NCI-H226 (cell line): ENCODE data around the gene RASAL2.
"Not testable (repeated sequence)": the region's sequence is repeated elsewhere in the genome, so short reads cannot be mapped to it uniquely, and the experiment has no call there.

Source experiments
- DNase-seq: peaks from one replicate; pipeline ENCODE4 v3.0.0-alpha.2; 2015

The RASAL2 gene

GRCh38 chr1:178120520-178121052, 26.7 kb downstream of the RASAL2 start:
- not testable (repeated sequence) for DNase-seq

DNA sequence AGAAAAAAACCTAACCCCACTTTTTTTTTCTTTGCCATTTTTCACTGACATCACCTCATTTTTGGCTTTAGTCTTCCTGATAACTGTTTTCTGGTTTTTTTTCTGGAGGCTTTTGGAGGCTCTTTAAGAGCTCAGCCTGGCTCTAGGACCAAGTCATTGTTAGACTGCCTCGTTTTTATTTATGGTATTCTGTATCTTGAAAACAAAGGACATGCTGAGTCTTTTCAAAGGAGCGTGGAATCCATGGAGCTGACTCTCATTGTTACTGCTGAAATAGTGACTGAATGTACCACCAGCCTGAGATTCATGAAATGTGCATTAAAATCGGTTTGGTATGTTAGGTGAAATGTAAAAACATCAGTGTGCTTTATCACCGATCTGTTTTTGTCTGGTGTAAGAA, 28.0 kb downstream of the RASAL2 start:
- no peak for DNase-seq

DNA sequence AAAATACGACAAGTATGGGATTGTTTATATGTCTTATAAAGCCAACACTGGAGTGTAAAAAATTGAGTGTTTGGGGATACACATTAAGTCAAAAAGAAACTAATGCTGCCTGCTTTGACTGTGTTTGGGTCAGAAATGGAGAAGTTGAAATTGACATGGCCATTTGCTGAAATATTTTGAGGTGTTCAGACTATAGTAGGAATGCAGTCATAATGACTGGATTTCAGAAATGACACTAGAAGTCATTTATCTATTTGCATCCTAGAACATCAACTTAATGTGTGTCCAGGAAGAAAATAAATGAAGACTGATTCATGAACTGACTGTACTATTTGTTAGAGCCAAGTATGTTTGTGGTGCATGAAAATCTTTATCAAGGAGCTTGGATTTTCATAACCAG, 28.4 kb downstream of the RASAL2 start:
- DNase-seq = no peak

DNA sequence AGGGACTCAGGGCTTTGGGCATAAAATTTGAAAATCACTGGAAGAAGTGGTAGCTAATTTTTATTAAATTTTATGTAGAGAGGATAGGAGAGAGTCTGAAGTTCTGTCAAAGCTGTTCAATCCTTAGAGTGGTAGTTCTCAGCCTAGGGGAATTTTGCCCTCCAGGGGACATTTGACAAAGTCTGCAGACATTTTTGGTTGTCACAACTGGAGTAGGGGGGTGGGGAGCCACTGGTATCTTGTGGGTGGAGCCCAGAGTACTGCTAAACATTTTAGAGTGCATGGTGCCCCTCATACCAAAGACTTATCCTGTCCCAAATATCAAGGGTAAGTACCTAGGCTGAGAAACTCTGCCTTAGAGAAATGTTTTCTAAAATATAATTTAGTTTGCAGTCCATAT, 30.2 kb downstream of the RASAL2 start:
- no peak for DNase-seq

- DNase-seq = no peak
These were observed 32.4 kb downstream of the RASAL2 start for GRCh38 chr1:178126261-178126660.

DNA sequence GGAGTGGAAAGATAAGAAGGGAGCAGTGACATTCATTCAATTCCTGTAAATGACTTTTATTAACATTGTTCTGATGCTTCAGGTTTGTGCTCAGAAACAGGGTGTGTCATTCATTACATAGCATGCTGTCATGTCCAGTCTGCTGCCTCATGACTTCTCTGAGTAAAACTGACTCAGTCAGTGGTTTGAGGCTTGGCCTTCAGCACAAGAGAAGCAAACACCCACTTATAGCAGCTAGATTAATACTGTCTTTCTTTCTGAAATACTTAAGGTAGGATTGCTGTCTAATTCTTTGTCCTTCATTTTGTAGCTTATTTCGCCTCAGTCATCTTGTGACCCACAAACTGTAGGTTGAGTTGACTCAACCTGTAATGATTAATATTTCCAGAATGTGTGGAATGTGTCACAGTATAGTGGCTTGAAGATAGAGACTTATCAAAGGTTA, 32.9 kb downstream of the RASAL2 start:
- peak; percentile 91 for DNase-seq

- DNase-seq = no peak
These were observed 33.7 kb downstream of the RASAL2 start for GRCh38 chr1:178127482-178128191.

DNA sequence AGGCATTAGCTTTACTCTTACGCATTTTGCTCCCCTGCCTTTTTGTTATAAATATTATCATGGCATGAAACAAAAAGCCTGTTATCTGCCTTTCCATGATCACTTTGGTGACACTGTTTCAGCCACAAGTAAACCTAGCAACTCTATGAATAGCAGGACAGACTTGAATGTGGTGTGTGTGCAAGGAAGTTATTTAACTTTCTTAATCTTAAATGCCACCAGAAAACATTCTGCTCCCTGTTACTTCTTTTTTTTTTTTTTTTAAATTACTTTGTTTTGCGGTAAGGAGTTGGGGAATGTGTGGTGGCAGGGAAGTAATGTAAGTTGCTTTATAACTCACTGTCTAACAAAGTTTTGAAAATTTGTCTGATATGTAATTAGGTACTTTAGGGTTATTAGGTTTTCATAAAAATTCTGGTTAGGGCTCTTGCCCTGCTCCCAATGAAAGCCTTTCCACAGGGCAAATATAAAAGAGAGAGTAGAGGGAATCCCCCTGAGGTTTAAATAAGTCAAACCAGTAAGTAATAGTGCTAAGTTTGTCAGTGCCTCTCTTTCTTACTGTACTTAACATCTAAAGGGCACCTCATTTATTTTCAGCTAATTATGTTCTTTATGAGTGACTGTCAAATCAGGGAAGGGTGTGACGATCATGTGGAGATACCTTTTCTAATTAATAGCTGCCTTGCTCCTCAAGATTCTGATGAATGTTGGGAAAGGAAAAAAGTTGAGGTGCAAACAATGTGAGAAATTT, 39.5 kb downstream of the RASAL2 start:
- DNase-seq = no peak

- DNase-seq = peak; percentile 96
These were observed 40.2 kb downstream of the RASAL2 start for GRCh38 chr1:178134061-178134460.

GRCh38 chr1:178137238-178137637, 43.3 kb downstream of the RASAL2 start:
- no peak for DNase-seq

GRCh38 chr1:178142806-178143205, 48.9 kb downstream of the RASAL2 start:
- DNase-seq = no peak

DNA sequence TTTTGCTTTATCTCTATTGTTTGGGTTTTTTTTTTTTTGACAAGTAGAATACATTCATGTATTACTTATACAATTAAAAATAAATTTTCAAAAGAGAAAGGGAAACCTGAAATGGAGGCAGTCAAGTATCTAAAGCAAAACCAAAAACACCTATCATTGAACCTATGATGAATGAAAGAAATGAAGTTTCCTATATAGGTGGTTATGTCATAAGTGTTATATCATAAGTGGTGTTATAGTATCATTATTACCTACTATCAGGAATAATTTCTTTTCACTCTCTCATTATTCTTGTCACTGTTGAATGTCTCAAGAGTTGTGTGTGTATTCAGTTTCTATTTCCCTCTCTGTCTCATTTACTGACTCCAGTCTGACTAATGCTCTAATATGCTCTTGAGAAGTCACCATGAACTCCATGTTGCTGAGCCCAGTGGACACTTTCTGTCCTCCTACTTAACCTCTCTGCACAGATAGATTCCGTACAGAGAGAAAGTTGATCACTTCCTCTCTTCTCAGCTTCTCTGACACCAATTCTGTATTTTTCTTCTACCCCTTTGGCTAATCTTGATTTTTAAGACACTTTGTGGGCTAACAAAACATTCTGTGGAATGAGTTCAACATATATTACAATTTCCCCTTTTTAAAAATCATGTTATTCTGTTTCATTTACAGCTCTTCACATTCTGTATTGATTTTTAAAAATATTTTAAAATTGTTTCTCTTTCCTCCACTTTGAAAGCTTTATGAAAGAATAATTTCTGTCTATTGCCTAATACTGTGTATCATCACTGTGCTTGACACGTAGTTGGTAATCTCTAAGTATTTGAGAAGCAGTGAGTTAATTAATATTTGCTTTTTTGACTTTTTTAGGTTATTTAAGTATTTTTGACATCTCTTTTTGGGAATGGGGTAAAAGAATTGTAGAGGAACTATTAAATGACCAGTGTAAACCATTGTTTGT, 50.1 kb downstream of the RASAL2 start:
- peak; percentile 15 for DNase-seq

- DNase-seq = no peak
These were observed 51.7 kb downstream of the RASAL2 start for GRCh38 chr1:178145605-178146004.

GRCh38 chr1:178146436-178146835, 52.5 kb downstream of the RASAL2 start:
- DNase-seq = no peak

GRCh38 chr1:178150610-178151009, 56.7 kb downstream of the RASAL2 start:
- DNase-seq = no peak

GRCh38 chr1:178151831-178152230, 57.9 kb downstream of the RASAL2 start:
- peak; percentile 50 for DNase-seq

GRCh38 chr1:178155481-178156255, 61.8 kb downstream of the RASAL2 start:
- DNase-seq = no peak

DNA sequence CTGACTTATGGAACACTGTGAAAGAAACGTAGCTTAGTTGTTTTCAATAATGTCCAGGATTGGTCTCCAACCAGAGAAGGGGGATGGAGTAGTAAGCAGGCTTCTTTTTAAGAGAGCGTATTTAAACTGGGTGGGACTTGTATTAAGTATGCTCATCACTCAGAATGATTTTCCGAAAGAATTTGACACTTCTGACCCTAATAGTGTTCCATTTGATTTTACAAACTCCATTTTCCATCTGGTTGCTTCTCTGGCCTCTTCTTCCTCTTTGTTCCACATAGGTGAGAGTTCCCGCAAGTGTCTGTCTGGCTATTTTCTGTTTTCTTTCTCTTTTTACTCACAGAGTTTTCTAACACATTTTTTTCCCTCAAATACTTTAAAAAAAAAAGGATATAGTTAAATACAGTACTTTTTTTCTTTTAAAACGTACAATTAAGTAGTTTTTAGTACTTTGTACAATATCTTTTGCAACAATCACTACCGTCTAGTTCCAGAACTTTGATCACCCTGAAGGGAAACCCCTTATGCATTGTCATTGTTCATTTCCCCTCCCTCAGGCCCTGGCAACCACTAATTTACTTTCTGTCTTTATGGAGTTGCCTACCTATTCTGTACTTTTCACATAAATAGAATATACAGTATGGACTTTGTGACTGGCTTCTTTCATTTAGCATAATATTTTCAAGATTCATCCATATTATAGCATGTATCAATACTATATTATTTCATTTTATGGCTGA, 67.0 kb downstream of the RASAL2 start:
- DNase-seq = no peak

DNA sequence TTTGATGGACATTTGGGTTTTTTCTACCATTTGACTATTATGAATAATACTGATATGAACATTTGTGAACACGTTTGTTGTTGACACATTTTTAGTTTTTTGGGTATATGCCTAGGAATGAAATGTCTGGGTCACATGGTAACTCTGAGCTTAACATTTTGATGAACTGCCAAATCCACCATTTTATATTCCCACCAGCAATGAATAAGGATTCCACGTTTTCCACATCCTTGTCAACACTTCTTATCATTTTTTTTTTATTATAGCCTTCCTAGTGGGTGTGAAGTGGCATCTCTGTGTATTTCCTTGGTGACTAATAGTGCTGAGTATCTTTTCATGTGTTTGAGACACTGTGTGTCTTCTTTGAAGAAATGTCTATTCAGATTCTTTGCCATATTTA, 67.6 kb downstream of the RASAL2 start:
- peak; percentile 74 for DNase-seq

DNA sequence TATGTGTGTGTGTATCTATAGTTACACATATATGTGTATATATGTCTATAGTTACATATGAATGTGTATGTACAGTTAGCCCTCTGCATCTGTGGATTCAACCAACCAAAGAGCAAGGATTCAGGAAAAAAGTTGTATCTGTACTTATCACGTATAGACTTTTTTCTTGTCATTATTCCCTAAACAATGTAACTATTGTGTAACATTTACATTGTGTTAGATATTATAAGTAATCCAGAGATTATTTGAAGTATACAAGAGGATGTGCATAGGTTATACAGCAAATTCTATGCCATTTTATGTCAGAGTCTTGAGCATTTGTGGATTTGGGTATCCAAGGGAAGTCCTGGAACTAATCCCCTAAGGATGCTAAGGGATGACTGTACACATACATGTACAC, 71.3 kb downstream of the RASAL2 start:
- DNase-seq = no peak

GRCh38 chr1:178166429-178167024, 72.6 kb downstream of the RASAL2 start:
- no peak for DNase-seq
